ENCODE measurements around the gene MNT. TPM values are rescaled to one million over a fixed set of nuclear protein-coding genes. Genes with fewer than 3 reads are reported as not detected.
A peak's percentile ranks its signal among the peaks of the same experiment; 100 is the strongest.

MNT gene
- total and polyA plus RNA-seq, 9 of the 15 experiments (the other 6 are each of a cell fraction or from before 2014, with no cell fraction given) = 0.18 to 23.8 (median 5.3) TPM

GRCh38 chr17:2402544-2402943 lies 1.7 kb upstream of the MNT start:
- intact Hi-C loops (cut with micrococcal nuclease) = no loop called here
- H3K4me1 ChIP-seq (replicated peaks in 1 of 2; ENCODE audit: control insufficient read depth in 2 of 2, insufficient read depth in 2 of 2, low read length in 2 of 2) = peaks cover 29 to 52% of the 10 kb centered on the region in 2 experiments
- peaks cover 3% of the 10 kb centered on the region for H3K9me1 ChIP-seq (ENCODE audit: control insufficient read depth, insufficient read depth, low read length)
- 55% methylated on average over 7 of the region's 15 CpGs for WGBS (ENCODE audit: insufficient coverage, low coverage, missing lambda C conversion rate)
- peak overlapping the region; percentile 40 for H3K4me3 ChIP-seq
- ChIA-PET POLR2A (interaction anchor here (0.6 to 1.4 kb wide), 3 partner anchors 9 to 262 kb away, joined by 3 read pairs; no protein-coding TSS in a partner anchor), CTCF (ENCODE audit: low intra/inter-chr PET ratio) (no interaction called here)
- ATAC-seq = no peak
- peak overlapping the region; percentile 85 for H3K4me2 ChIP-seq (ENCODE audit: insufficient read depth, low read length)
- no peak for DNase-seq (ENCODE audit: extremely low read depth in 1 of 4, low spot score in 3 of 4)
- H2AFZ ChIP-seq (ENCODE audit: low read depth, low read length) = peak overlapping the region; percentile 59; the same call in 1 of the 2 replicates
- H3K36me3 ChIP-seq (ENCODE audit: control insufficient read depth, insufficient read depth, low read length) = no peaks in the 10 kb centered on the region
- TF ChIP-seq ZNF384 (IDR thresholded peaks at IDR 0.05; ENCODE audit: low read depth, low read length) (no peak), ZNF740 (CRISPR knock-in tag; IDR thresholded peaks at IDR 0.05) (peak; percentile 87), ZNF740 (tag; IDR thresholded peaks at IDR 0.05) (no peak; a peak in 1 of 4 replicates)
- H3K9ac ChIP-seq (ENCODE audit: insufficient read depth in 1 of 2, low read depth in 2 of 2, low read length in 2 of 2) = peak overlapping the region; percentile 66 to 90
- no peaks in the 10 kb centered on the region for H3K9me3 ChIP-seq (replicated peaks; ENCODE audit: control insufficient read depth, insufficient read depth, low read depth, low read length)
- no peaks in the 10 kb centered on the region for H3K27me3 ChIP-seq (ENCODE audit: control insufficient read depth in 2 of 2, insufficient read depth in 2 of 2, low read length in 2 of 2)
- peaks cover 25% of the 10 kb centered on the region for H3K79me2 ChIP-seq (ENCODE audit: control insufficient read depth, insufficient read depth, low read length)
- no peaks in the 10 kb centered on the region for H4K20me1 ChIP-seq (replicated peaks; ENCODE audit: control insufficient read depth, insufficient read depth, low read length)
- no peak for FAIRE-seq
- no TSS peak for BruUV-seq (replicated peaks)
- in situ Hi-C loops (cut with MboI) = no loop called here
- peak overlapping the region; percentile 100 for H3K27ac ChIP-seq (ENCODE audit: extremely low read depth, low read depth, low read length)

Measured in K562 (cell line).